Kidney (tissue), 14 donors: ENCODE results near the gene PRKCE. TPM values are rescaled to one million over a fixed set of nuclear protein-coding genes. Genes with fewer than 3 reads are reported as not detected.

ENCODE experiments used
- DNase-seq, 5 donors: peaks; one replicate each; pipeline ENCODE4 v3.0.0-alpha.2; 2013 to 2020
- FAIRE-seq: peaks from 2 replicates; lab custom pipeline; 2012; peaks lifted over from hg19 to GRCh38; lab: Jason Lieb, UNC
- H3K27ac ChIP-seq, 2 donors: one replicate each; pipeline ENCODE4 v1.7.0; 2013; ENCODE audit warnings: low read depth in 2 of 2, low read length in 2 of 2, inconsistent platforms in 1 of 2
- H3K27me3 ChIP-seq: one replicate; pipeline ENCODE4 v1.7.1; 2013; ENCODE audit warnings: low read length, inconsistent platforms; ENCODE audit not compliant: control insufficient read depth, insufficient read depth
- H3K36me3 ChIP-seq, 3 donors: one replicate each; pipeline versions ENCODE4 v1.7.0 to v1.7.1; 2013; ENCODE audit warnings: low read length in 3 of 3, control low read depth in 1 of 3, inconsistent platforms in 1 of 3; ENCODE audit not compliant: insufficient read depth in 3 of 3, control insufficient read depth in 2 of 3
- H3K4me1 ChIP-seq, 3 donors: one replicate each; pipeline versions ENCODE4 v1.7.0 to v1.7.1; 2013; ENCODE audit warnings: low read length in 3 of 3, inconsistent platforms in 1 of 3, low read depth in 1 of 3; ENCODE audit not compliant: control insufficient read depth in 2 of 3, insufficient read depth in 2 of 3
- H3K4me3 ChIP-seq, 3 donors: one replicate each; pipeline versions ENCODE4 v1.7.0 to v1.8.1; 2013; ENCODE audit warnings: low read length in 3 of 3, control low read depth in 1 of 3, inconsistent platforms in 1 of 3
- H3K9ac ChIP-seq, 3 donors: one replicate each; pipeline versions ENCODE4 v1.7.0 to v1.7.1; 2013; ENCODE audit warnings: low read length in 3 of 3, control low read depth in 1 of 3, inconsistent platforms in 1 of 3
- H3K9me3 ChIP-seq, 3 donors: one replicate each; pipeline versions ENCODE4 v1.7.0 to v1.7.1; 2013; ENCODE audit warnings: low read length in 3 of 3, control low read depth in 1 of 3, inconsistent platforms in 1 of 3; ENCODE audit not compliant: control insufficient read depth in 2 of 3, insufficient read depth in 1 of 3
- CTCF ChIP-seq: IDR thresholded peaks from 3 replicates; pipeline ENCODE4 v1.5.1; 2012; ENCODE audit warnings: mild to moderate bottlenecking, moderate library complexity, borderline replicate concordance; ENCODE audit not compliant: insufficient read depth; ENCODE audit errors: extremely low read depth
- intact Hi-C: fragments of 100-400 bp; cut with DNase I; formaldehyde crosslinking; loops from one replicate; pipeline ENCODE4 v1.11.1; 2022
- polyA plus RNA-seq: library from polyadenylated mRNA; stranded (reverse); fragments of 350-450 nt; fragmentation: Illumina TruSeq; extraction: RNeasy Lipid Tissue Mini Kit (QIAGEN cat#74804); gene quantifications from one replicate; pipeline ENCODE4 v1.2.3, GENCODE V29; 2014; ENCODE audit warnings: low read depth, low replicate concordance; ENCODE audit not compliant: insufficient read depth
- total RNA-seq: library from RNA; stranded (reverse); fragmentation: NEBNext Ultra II Directional; extraction: Animal tissue kit (Norgen Biotek cat#: 25700); gene quantifications from one replicate; pipeline ENCODE4 v1.2.1, GENCODE V29; 2021
- donor health status: control.
- donor health status: control.
- donor health status: control.
- donor health status: control.
- donor health status: control.
- donor health status: DM: yes; HTN: yes; CAD: no.
- donor health status: Normal renal cell carcinoma (clear cell type).

PRKCE gene
- total and polyA plus RNA-seq, 2 donors from 2014 or later, result 11.1 to 27.3 TPM

GRCh38 chr2:46067501-46068305 lies 416.2 kb downstream of the PRKCE start:
- TF ChIP-seq CTCF, result no peak
- peak overlapping the region; percentile 61 to 68 for H3K27ac ChIP-seq
- no peaks in the 10 kb centered on the region for H3K9me3 ChIP-seq
- intact Hi-C loops, result loop anchor here (10.0 kb wide), 1 partner anchor 297 kb away; no protein-coding TSS in a partner anchor
- H3K4me3 ChIP-seq, result no peak overlapping the region
- DNase-seq, result no peak
- no peaks in the 10 kb centered on the region for H3K27me3 ChIP-seq
- no peaks in the 10 kb centered on the region for H3K36me3 ChIP-seq
- no peak overlapping the region for H3K9ac ChIP-seq
- no peak for FAIRE-seq
- H3K4me1 ChIP-seq, result peaks cover 0 to 10% (median 7%) of the 10 kb centered on the region in 3 donors

- no peaks in the 10 kb centered on the region for H3K27me3 ChIP-seq
- FAIRE-seq (no peak), DNase-seq (no peak)
- H3K4me3 ChIP-seq, result no peak overlapping the region
- no peak overlapping the region for H3K9ac ChIP-seq
- H3K27ac ChIP-seq, result peak overlapping the region in 1 of 2 donors; percentile 18
- H3K9me3 ChIP-seq, result no peaks in the 10 kb centered on the region
- intact Hi-C loops, result loop anchor here (10.0 kb wide), 1 partner anchor 296 kb away; no protein-coding TSS in a partner anchor
- no peaks in the 10 kb centered on the region for H3K36me3 ChIP-seq
- TF ChIP-seq CTCF, result no peak
- H3K4me1 ChIP-seq, result peaks cover 0 to 8% (median 4%) of the 10 kb centered on the region in 3 donors
Measured at GRCh38 chr2:46068636-46069035, 417.2 kb downstream of the PRKCE start.

- no peaks in the 10 kb centered on the region for H3K27me3 ChIP-seq
- H3K9ac ChIP-seq, result no peak overlapping the region
- no peak overlapping the region for H3K27ac ChIP-seq
- H3K4me3 ChIP-seq, result no peak overlapping the region
- intact Hi-C loops, result no loop called here
- no peak for TF ChIP-seq CTCF
- peaks cover 0 to 5% (median 4%) of the 10 kb centered on the region in 3 donors for H3K4me1 ChIP-seq
- DNase-seq, result no peak
- H3K36me3 ChIP-seq, result no peaks in the 10 kb centered on the region
- H3K9me3 ChIP-seq, result no peaks in the 10 kb centered on the region
- FAIRE-seq, result no peak
Measured at GRCh38 chr2:46071074-46071473, 419.6 kb downstream of the PRKCE start.
